Right atrium auricular region (tissue), 2 donors: ENCODE data around the gene ANK2. TPM values are rescaled to one million over a fixed set of nuclear protein-coding genes. Genes with fewer than 3 reads are reported as not detected.

ENCODE experiments used
- DNase-seq: peaks from one replicate; pipeline ENCODE4 v3.0.0-alpha.2; 2019; ENCODE audit warnings: low spot score
- H3K27ac ChIP-seq, 2 donors: fragments of 200-600 bp; sonication (generic); 1 replicate in 1 of 2; 2 replicates in 1 of 2; pipeline ENCODE4 v1.5.1; 2016 to 2019
- H3K27me3 ChIP-seq, 2 donors: fragments of 200-600 bp; sonication (generic); one replicate each; pipeline versions ENCODE4 v1.5.1 to v1.6.0; 2017 to 2019
- H3K36me3 ChIP-seq: fragments of 200-600 bp; sonication (generic); one replicate; pipeline ENCODE4 v1.5.1; 2016
- H3K4me1 ChIP-seq, 2 donors: fragments of 200-600 bp; sonication (generic); one replicate each; pipeline versions ENCODE4 v1.5.1 to v1.6.0; 2017 to 2019
- H3K4me3 ChIP-seq, 2 donors: fragments of 200-600 bp; sonication (generic); 1 replicate in 1 of 2; 2 replicates in 1 of 2; pipeline ENCODE4 v1.5.1; 2017 to 2019; ENCODE audit warnings: mild to moderate bottlenecking in 1 of 2, moderate library complexity in 1 of 2
- H3K9me3 ChIP-seq, 2 donors: fragments of 200-600 bp; sonication (generic); one replicate each; pipeline ENCODE4 v1.5.1; 2019
- CTCF ChIP-seq, 2 donors: fragments of 200-600 bp; sonication (generic); IDR thresholded peaks; one replicate each; pipeline ENCODE4 v1.5.1; 2019; ENCODE audit warnings: antibody characterized with exemption in 2 of 2
- total RNA-seq, 2 donors: library from RNA; depleted of rRNA; stranded (reverse); fragments of >200 nt; gene quantifications; one replicate each; pipeline ENCODE4 v1.1.0, GENCODE V29; 2016

The ANK2 gene
- total RNA-seq, 2 donors from 2014 or later = 169 to 332 TPM

GRCh38 chr4:113051361-113051760, 1.9 kb downstream of the ANK2 start:
- Histone ChIP-seq H3K4me1 (peaks cover 0 to 7% of the 10 kb centered on the region in 2 donors), H3K9me3 (no peaks in the 10 kb centered on the region), H3K4me3 (no peak overlapping the region), H3K27me3 (no peaks in the 10 kb centered on the region), H3K36me3 (no peaks in the 10 kb centered on the region), H3K27ac (no peak overlapping the region)
- TF ChIP-seq CTCF (IDR thresholded peaks at IDR 0.05) = no peak
- no peak for DNase-seq

GRCh38 chr4:113052379-113052951, 3.0 kb downstream of the ANK2 start:
- no peaks in the 10 kb centered on the region for H3K36me3 ChIP-seq
- TF ChIP-seq CTCF (IDR thresholded peaks at IDR 0.05) = no peak
- peak overlapping the region in 1 of 2 donors; percentile 34 for H3K27ac ChIP-seq
- no peaks in the 10 kb centered on the region for H3K27me3 ChIP-seq
- DNase-seq = no peak
- H3K4me3 ChIP-seq = no peak overlapping the region
- no peaks in the 10 kb centered on the region for H3K9me3 ChIP-seq
- peaks cover 0 to 7% of the 10 kb centered on the region in 2 donors for H3K4me1 ChIP-seq

GRCh38 chr4:113053883-113054282, 4.4 kb downstream of the ANK2 start:
- Histone ChIP-seq H3K4me3 (no peak overlapping the region), H3K27me3 (no peaks in the 10 kb centered on the region), H3K4me1 (peaks cover 0 to 7% of the 10 kb centered on the region in 2 donors), H3K36me3 (no peaks in the 10 kb centered on the region), H3K9me3 (no peaks in the 10 kb centered on the region), H3K27ac (no peak overlapping the region)
- no peak for TF ChIP-seq CTCF (IDR thresholded peaks at IDR 0.05)
- DNase-seq = no peak

- no peak overlapping the region for H3K4me3 ChIP-seq
- DNase-seq = no peak
- H3K4me1 ChIP-seq = peaks cover 0 to 6% of the 10 kb centered on the region in 2 donors
- TF ChIP-seq CTCF (IDR thresholded peaks at IDR 0.05) = no peak
- H3K9me3 ChIP-seq = no peaks in the 10 kb centered on the region
- no peaks in the 10 kb centered on the region for H3K36me3 ChIP-seq
- H3K27ac ChIP-seq = no peak overlapping the region
- H3K27me3 ChIP-seq = no peaks in the 10 kb centered on the region
Observed at GRCh38 chr4:113056318-113056717, 6.9 kb downstream of the ANK2 start.

- H3K9me3 ChIP-seq = no peaks in the 10 kb centered on the region
Observed at GRCh38 chr4:113057891-113058290, 8.4 kb downstream of the ANK2 start.

More at GRCh38 chr4:113057891-113058290, 8.4 kb downstream of the ANK2 start:
- no peaks in the 10 kb centered on the region for H3K36me3 ChIP-seq
- H3K27ac ChIP-seq = no peak overlapping the region
- peaks cover 0 to 6% of the 10 kb centered on the region in 2 donors for H3K4me1 ChIP-seq
- DNase-seq = no peak
- no peaks in the 10 kb centered on the region for H3K27me3 ChIP-seq
- TF ChIP-seq CTCF (IDR thresholded peaks at IDR 0.05) = no peak
- no peak overlapping the region for H3K4me3 ChIP-seq
